Inflammatory macrophage treated with lipopolysaccharide for 1 hour (primary cell): ENCODE measurements around the gene TXNDC17.
A peak's percentile ranks its signal among the peaks of the same experiment; 100 is the strongest.
"Not testable (repeated sequence)": the region's sequence is repeated elsewhere in the genome, so short reads cannot be mapped to it uniquely, and the experiment has no call there.

Experiments used
- DNase-seq, 2 donors: peaks; one replicate each; pipeline ENCODE4 v3.0.0-alpha.2; 2020 to 2022

Gene TXNDC17

GRCh38 chr17:6640536-6641246 lies at the start of gene TXNDC17, which contains the start of gene KIAA0753:
TXNDC17 (plus strand) TSS chr17:6641060; CDS start chr17:6641083, 23 bp downstream.
KIAA0753 (minus strand) TSS chr17:6640711; CDS start chr17:6635103, 5,608 bp downstream.
- peak; percentile 90 to 93 for DNase-seq

DNA sequence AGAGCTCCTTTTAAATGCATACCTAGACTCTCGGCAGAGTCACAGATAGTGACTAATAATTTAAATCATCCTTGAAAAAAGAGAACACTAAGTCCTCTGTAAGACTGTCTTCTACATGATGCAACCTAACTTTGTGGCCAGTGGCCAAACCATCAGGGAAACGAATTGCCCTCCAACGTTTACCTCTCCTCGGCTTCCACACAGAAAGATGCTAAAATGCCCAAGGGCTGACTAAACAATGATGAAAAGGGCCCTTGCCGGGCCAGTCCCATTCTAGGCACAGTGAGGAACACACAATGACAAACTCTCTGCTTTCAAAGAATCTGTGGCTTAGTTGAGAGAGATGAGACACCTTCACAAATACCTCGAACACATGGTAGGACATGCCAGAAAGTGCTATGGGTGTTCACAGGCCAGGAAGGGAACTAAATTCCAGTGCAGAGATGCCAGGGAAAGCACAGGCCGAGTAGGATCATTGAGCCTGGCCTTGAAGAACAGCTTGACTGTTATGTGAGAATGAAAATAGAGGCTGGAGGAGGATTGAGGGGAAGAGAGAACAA lies 49.2 kb upstream of the TXNDC17 start:
- no peak for DNase-seq

DNA sequence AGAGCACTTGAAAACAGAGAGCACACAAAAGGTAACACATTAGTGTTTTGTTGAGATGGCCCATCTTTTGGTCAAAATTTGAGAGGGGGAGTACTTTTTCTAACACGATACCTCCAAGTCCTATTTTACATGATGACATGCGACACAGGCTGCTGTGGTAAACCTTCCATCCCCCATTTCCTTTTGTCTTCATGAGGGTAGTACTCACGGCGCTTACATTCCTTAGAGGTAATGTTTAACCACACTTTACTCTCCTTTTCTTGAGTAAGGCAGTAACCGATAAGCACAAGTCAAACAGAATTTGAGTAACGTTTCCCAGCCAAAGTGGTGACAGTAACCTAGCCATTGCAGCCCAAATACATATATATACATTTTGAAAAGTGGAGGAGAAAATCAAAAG lies 48.7 kb upstream of the TXNDC17 start:
- DNase-seq: no peak

DNA sequence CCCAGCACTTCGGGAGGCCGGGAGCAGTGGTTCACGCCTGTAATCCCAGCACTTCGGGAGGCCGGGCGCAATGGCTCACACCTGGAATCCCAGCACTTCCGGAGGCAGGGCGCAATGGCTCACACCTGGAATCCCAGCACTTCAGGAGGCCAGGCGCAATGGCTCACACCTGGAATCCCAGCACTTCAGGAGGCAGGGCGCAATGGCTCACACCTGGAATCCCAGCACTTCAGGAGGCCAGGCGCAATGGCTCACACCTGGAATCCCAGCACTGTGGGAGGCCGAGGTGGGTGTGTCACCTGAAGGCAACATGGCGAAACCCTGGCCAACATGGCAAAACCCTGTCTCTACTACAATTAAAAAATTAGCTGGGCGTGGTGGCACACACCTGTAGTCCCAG lies 47.5 kb upstream of the TXNDC17 start:
- not testable (repeated sequence) for DNase-seq

- no peak for DNase-seq
Observed at GRCh38 chr17:6596081-6596480, 44.8 kb upstream of the TXNDC17 start.

- no peak for DNase-seq
Observed at GRCh38 chr17:6596511-6596910, 44.3 kb upstream of the TXNDC17 start.

DNA sequence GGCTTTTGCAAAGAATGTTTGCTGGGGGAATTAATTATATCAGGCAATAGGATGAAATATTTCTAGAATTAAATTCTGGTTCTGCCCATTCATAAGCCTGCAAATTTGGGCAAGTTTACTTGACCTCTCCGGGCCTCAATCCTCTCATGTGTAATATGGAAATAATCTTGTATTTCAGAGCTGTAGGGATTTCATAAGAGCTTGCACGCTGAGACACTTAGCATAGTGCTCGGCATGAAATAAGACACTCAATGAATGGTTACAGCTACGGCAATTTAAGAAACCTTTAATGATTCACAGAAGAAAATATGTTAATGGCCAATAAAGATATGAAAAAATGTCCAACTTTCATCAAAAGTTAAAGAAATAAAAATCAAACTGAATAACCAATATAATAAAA lies 43.9 kb upstream of the TXNDC17 start:
- no peak for DNase-seq

GRCh38 chr17:6597727-6598126 lies 43.1 kb upstream of the TXNDC17 start:
- no peak for DNase-seq

DNA sequence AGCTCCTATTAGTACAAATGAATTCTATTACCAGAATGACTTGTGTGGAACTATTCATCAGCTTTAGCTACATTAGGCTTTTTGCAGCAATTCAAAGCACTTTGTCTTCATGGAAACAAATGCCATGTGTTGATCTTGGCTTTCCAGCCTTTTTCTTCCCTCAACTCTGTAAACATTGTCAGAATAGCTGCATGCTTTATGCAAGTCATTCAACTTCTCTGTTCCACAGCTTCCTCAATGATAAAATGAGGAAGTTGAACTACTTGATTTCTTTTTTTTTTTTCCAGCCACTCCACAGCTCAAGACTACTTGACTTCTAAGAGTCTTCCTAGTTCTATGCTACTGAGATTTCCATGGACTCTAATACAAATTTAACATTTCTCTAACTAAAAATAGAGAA lies 41.5 kb upstream of the TXNDC17 start:
- peak; percentile 70 to 83 for DNase-seq

GRCh38 chr17:6602141-6602540 lies 38.7 kb upstream of the TXNDC17 start:
- peak; percentile 40 to 63 for DNase-seq

- DNase-seq: no peak
Observed at GRCh38 chr17:6603744-6604325, 37.0 kb upstream of the TXNDC17 start.

- no peak for DNase-seq
Observed at GRCh38 chr17:6605142-6605541, 35.7 kb upstream of the TXNDC17 start.

- DNase-seq: no peak
Observed at GRCh38 chr17:6608321-6608720, 32.5 kb upstream of the TXNDC17 start.

GRCh38 chr17:6610011-6610410 lies 30.8 kb upstream of the TXNDC17 start:
- DNase-seq: no peak

GRCh38 chr17:6611231-6611630 lies 29.6 kb upstream of the TXNDC17 start:
- DNase-seq: no peak

- DNase-seq: no peak
Observed at GRCh38 chr17:6623941-6624340, 16.9 kb upstream of the TXNDC17 start.

DNA sequence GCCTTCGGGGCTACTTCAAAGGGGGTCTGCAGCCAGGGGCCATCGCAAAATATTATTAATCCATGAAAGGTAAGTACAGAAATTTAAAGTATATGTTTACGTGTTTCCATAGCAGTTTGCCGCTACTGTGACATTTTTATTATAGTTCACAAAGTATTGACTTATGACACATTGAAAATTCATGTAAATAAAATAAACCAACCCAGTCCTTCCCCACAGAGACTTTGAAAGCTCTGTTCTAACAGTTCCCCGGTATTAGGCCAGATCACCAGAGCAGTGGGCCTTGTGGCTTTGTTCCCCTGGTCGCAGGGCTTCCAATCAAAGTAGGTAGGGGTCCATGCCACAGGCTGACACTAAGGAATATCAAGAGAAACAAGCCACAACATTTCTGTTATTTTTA lies 14.2 kb upstream of the TXNDC17 start:
- no peak for DNase-seq

GRCh38 chr17:6627019-6627418 lies 13.8 kb upstream of the TXNDC17 start:
- DNase-seq: no peak

- no peak for DNase-seq
Observed at GRCh38 chr17:6630390-6630789, 10.5 kb upstream of the TXNDC17 start.

DNA sequence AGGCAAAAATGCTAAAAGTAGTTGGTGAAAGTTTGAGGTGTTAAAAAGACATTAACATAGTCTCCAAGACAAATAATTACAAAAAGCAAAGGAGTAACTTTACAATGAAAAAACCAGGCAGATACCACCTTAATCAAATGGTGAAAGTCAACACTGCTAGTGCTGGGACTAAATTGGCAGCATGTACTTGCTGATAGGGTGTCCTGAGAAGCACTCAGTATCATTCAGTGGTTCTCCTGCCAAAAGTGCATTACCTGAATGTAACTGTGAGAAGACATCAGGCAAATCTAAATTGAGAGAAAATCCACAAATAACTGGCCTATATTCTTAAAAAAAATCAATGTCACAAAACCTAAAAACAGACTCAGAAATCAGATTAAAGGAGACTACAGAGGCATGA lies 8.3 kb upstream of the TXNDC17 start:
- DNase-seq: no peak

DNA sequence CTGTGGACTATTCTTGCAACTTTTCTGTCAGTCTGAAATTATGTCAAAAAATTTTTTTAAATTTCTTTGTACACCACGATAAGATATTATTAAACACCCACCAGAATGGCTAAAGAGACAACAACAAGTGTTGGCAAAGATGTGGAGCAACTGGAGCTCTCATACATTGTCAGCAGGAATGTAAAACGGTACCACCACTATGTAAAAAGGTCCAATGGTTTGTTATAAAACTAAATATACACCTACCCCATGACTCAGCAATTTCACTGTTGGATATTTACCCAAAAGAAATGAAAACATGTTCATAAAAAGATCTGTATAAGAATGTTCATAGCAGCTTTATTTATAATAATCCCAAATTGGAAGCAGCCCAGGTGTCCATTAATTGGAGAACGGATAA lies 7.6 kb upstream of the TXNDC17 start:
- no peak for DNase-seq

GRCh38 chr17:6636105-6636504 lies 4.8 kb upstream of the TXNDC17 start:
- no peak for DNase-seq

GRCh38 chr17:6636616-6637457 lies 4.0 kb upstream of the TXNDC17 start:
- DNase-seq: no peak

DNA sequence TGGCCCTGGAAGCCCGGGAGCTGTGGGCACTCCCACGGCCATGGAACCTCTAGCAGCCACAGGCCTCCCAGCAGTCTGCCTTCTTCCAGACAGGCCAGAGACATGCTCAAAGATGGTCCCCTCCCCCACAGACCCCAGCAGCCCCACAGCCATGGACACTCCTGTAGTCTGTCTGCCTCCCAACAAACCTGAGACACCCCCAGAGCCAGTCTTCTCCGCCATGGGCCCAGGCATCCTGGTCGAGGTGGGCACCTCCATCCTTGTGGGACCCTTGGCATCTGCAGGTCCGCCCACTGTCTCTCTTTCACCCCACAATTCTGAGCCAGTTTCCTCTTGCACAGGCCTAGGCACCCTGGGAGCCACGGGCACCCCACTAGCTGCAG lies 3.4 kb upstream of the TXNDC17 start:
- DNase-seq: no peak
